Measurements from ENCODE around the gene EXOC2. TPM values are rescaled to one million over a fixed set of nuclear protein-coding genes. Genes with fewer than 3 reads are reported as not detected.
"Not testable (repeated sequence)": the region's sequence is repeated elsewhere in the genome, so short reads cannot be mapped to it uniquely, and the experiment has no call there.

Gene EXOC2
- total RNA-seq, 1 experiment from 2014 or later = 19.4 TPM

- no peak for DNase-seq (ENCODE audit: low read depth)
These were observed 109.3 kb downstream of the EXOC2 start for GRCh38 chr6:583635-584034.

GRCh38 chr6:583116-583515, 109.8 kb downstream of the EXOC2 start:
- no peak for DNase-seq (ENCODE audit: low read depth)

GRCh38 chr6:582370-582769, 110.6 kb downstream of the EXOC2 start:
- no peak for DNase-seq (ENCODE audit: low read depth)

- DNase-seq (ENCODE audit: low read depth) = no peak
These were observed 113.6 kb downstream of the EXOC2 start for GRCh38 chr6:579339-579738.

- DNase-seq (ENCODE audit: low read depth) = no peak
These were observed 120.2 kb downstream of the EXOC2 start for GRCh38 chr6:572596-573265.

GRCh38 chr6:571892-572291, 121.0 kb downstream of the EXOC2 start:
- no peak for DNase-seq (ENCODE audit: low read depth)

- DNase-seq (ENCODE audit: low read depth) = no peak
These were observed 122.1 kb downstream of the EXOC2 start for GRCh38 chr6:570825-571224.

GRCh38 chr6:568954-569523, 123.9 kb downstream of the EXOC2 start:
- no peak for DNase-seq (ENCODE audit: low read depth)

GRCh38 chr6:568085-568484, 124.9 kb downstream of the EXOC2 start:
- no peak for DNase-seq (ENCODE audit: low read depth)

- no peak for DNase-seq (ENCODE audit: low read depth)
These were observed 129.1 kb downstream of the EXOC2 start for GRCh38 chr6:563863-564262.

GRCh38 chr6:562052-562676, 130.8 kb downstream of the EXOC2 start:
- no peak for DNase-seq (ENCODE audit: low read depth)

- not testable (repeated sequence) for DNase-seq (ENCODE audit: low read depth)
These were observed 131.6 kb downstream of the EXOC2 start for GRCh38 chr6:561335-561734.

GRCh38 chr6:558959-559358, 134.0 kb downstream of the EXOC2 start:
- no peak for DNase-seq (ENCODE audit: low read depth)

GRCh38 chr6:558089-558488, 134.8 kb downstream of the EXOC2 start:
- no peak for DNase-seq (ENCODE audit: low read depth)

GRCh38 chr6:551829-552350, 141.0 kb downstream of the EXOC2 start:
- no peak for DNase-seq (ENCODE audit: low read depth)

GRCh38 chr6:551405-551804, 141.5 kb downstream of the EXOC2 start:
- peak; percentile 37 for DNase-seq (ENCODE audit: low read depth)

GRCh38 chr6:549906-550305, 143.0 kb downstream of the EXOC2 start:
- DNase-seq (ENCODE audit: low read depth) = no peak

- DNase-seq (ENCODE audit: low read depth) = no peak
These were observed 144.4 kb downstream of the EXOC2 start for GRCh38 chr6:548517-548916.

GRCh38 chr6:548091-548490, 144.8 kb downstream of the EXOC2 start:
- DNase-seq (ENCODE audit: low read depth) = no peak

GRCh38 chr6:540490-540889, 152.4 kb downstream of the EXOC2 start:
- no peak for DNase-seq (ENCODE audit: low read depth)

- DNase-seq (ENCODE audit: low read depth) = no peak
These were observed 155.8 kb downstream of the EXOC2 start for GRCh38 chr6:537114-537513.

- DNase-seq (ENCODE audit: low read depth) = no peak
These were observed 162.5 kb downstream of the EXOC2 start for GRCh38 chr6:530425-530824.

- no peak for DNase-seq (ENCODE audit: low read depth)
These were observed 163.9 kb downstream of the EXOC2 start for GRCh38 chr6:528989-529388.

Measured in HT1080 (cell line).